ENCODE data around the gene TNFRSF9. TPM values are rescaled to one million over a fixed set of nuclear protein-coding genes. Genes with fewer than 3 reads are reported as not detected.
"Not testable (repeated sequence)": the region's sequence is repeated elsewhere in the genome, so short reads cannot be mapped to it uniquely, and the experiment has no call there.

TNFRSF9 gene
- total RNA-seq, 1 donor from 2014 or later: 112 TPM

- Mint-ChIP-seq H3K27ac (no peak overlapping the region), H3K9me3 (no peaks in the 10 kb centered on the region), H3K4me1 (ENCODE audit: low read depth) (peaks cover 16% of the 10 kb centered on the region), H3K36me3 (ENCODE audit: low read depth) (peaks cover 73% of the 10 kb centered on the region), H3K27me3 (ENCODE audit: low read depth) (no peaks in the 10 kb centered on the region), H3K4me3 (ENCODE audit: low read depth) (no peak overlapping the region)
- intact Hi-C loops (cut with micrococcal nuclease): no loop called here
- no peak for DNase-seq (ENCODE audit: low spot score)
These were observed 29.6 kb upstream of the TNFRSF9 start for GRCh38 chr1:7970246-7970645.

- H3K4me1 Mint-ChIP-seq (ENCODE audit: low read depth): peaks cover 36% of the 10 kb centered on the region
- H3K27ac Mint-ChIP-seq: no peak overlapping the region
- no peaks in the 10 kb centered on the region for H3K27me3 Mint-ChIP-seq (ENCODE audit: low read depth)
- DNase-seq (ENCODE audit: low spot score): no peak
- H3K9me3 Mint-ChIP-seq: no peaks in the 10 kb centered on the region
- no peak overlapping the region for H3K4me3 Mint-ChIP-seq (ENCODE audit: low read depth)
- H3K36me3 Mint-ChIP-seq (ENCODE audit: low read depth): peaks cover 85% of the 10 kb centered on the region
- intact Hi-C loops (cut with micrococcal nuclease): no loop called here
These were observed 27.0 kb upstream of the TNFRSF9 start for GRCh38 chr1:7967651-7968050.

- Mint-ChIP-seq H3K27ac (no peak overlapping the region), H3K36me3 (ENCODE audit: low read depth) (peaks cover 85% of the 10 kb centered on the region), H3K4me1 (ENCODE audit: low read depth) (peaks cover 36% of the 10 kb centered on the region), H3K27me3 (ENCODE audit: low read depth) (no peaks in the 10 kb centered on the region), H3K4me3 (ENCODE audit: low read depth) (peak overlapping the region; percentile 11), H3K9me3 (no peaks in the 10 kb centered on the region)
- intact Hi-C loops (cut with micrococcal nuclease): no loop called here
- no peak for DNase-seq (ENCODE audit: low spot score)
These were observed 26.6 kb upstream of the TNFRSF9 start for GRCh38 chr1:7967196-7967595.

GRCh38 chr1:7964476-7964875 lies 23.8 kb upstream of the TNFRSF9 start:
- H3K27ac Mint-ChIP-seq: peak overlapping the region; percentile 23
- H3K36me3 Mint-ChIP-seq (ENCODE audit: low read depth): peaks cover 71% of the 10 kb centered on the region
- H3K4me1 Mint-ChIP-seq (ENCODE audit: low read depth): peaks cover 43% of the 10 kb centered on the region
- H3K9me3 Mint-ChIP-seq: no peaks in the 10 kb centered on the region
- no peaks in the 10 kb centered on the region for H3K27me3 Mint-ChIP-seq (ENCODE audit: low read depth)
- intact Hi-C loops (cut with micrococcal nuclease): loop anchor here (5.0 kb wide), 1 partner anchor 42 kb away; no protein-coding TSS in a partner anchor
- DNase-seq (ENCODE audit: low spot score): no peak
- peak overlapping the region; percentile 51 for H3K4me3 Mint-ChIP-seq (ENCODE audit: low read depth)

GRCh38 chr1:7963841-7964240 lies 23.2 kb upstream of the TNFRSF9 start:
- Mint-ChIP-seq H3K4me1 (ENCODE audit: low read depth) (peaks cover 43% of the 10 kb centered on the region), H3K27ac (peak overlapping the region; percentile 69), H3K4me3 (ENCODE audit: low read depth) (peak overlapping the region; percentile 100), H3K36me3 (ENCODE audit: low read depth) (peaks cover 65% of the 10 kb centered on the region)
- not testable (repeated sequence) for H3K9me3 Mint-ChIP-seq; H3K27me3 Mint-ChIP-seq (ENCODE audit: low read depth); DNase-seq (ENCODE audit: low spot score)
- intact Hi-C loops (cut with micrococcal nuclease): loop anchor here (5.0 kb wide), 1 partner anchor 42 kb away; no protein-coding TSS in a partner anchor

GRCh38 chr1:7963378-7963730 lies 22.7 kb upstream of the TNFRSF9 start:
- H3K9me3 Mint-ChIP-seq; H3K27me3 Mint-ChIP-seq (ENCODE audit: low read depth); DNase-seq (ENCODE audit: low spot score): not testable (repeated sequence)
- intact Hi-C loops (cut with micrococcal nuclease): loop anchor here (5.0 kb wide), 1 partner anchor 41 kb away; no protein-coding TSS in a partner anchor
- Mint-ChIP-seq H3K4me3 (ENCODE audit: low read depth) (peak overlapping the region; percentile 100), H3K27ac (peak overlapping the region; percentile 75), H3K36me3 (ENCODE audit: low read depth) (peaks cover 62% of the 10 kb centered on the region), H3K4me1 (ENCODE audit: low read depth) (peaks cover 43% of the 10 kb centered on the region)

GRCh38 chr1:7962636-7963377 lies 22.2 kb upstream of the TNFRSF9 start:
- no peak for DNase-seq (ENCODE audit: low spot score)
- intact Hi-C loops (cut with micrococcal nuclease): loop anchor here (5.0 kb wide), 1 partner anchor 41 kb away; no protein-coding TSS in a partner anchor
- H3K27me3 Mint-ChIP-seq (ENCODE audit: low read depth): no peaks in the 10 kb centered on the region
- H3K9me3 Mint-ChIP-seq: no peaks in the 10 kb centered on the region
- peak overlapping the region; percentile 98 for H3K27ac Mint-ChIP-seq
- peaks cover 43% of the 10 kb centered on the region for H3K4me1 Mint-ChIP-seq (ENCODE audit: low read depth)
- H3K36me3 Mint-ChIP-seq (ENCODE audit: low read depth): peaks cover 62% of the 10 kb centered on the region
- H3K4me3 Mint-ChIP-seq (ENCODE audit: low read depth): peak overlapping the region; percentile 100

- H3K36me3 Mint-ChIP-seq (ENCODE audit: low read depth): peaks cover 58% of the 10 kb centered on the region
- peak overlapping the region; percentile 98 for H3K27ac Mint-ChIP-seq
- peak overlapping the region; percentile 100 for H3K4me3 Mint-ChIP-seq (ENCODE audit: low read depth)
- no peaks in the 10 kb centered on the region for H3K9me3 Mint-ChIP-seq
- DNase-seq (ENCODE audit: low spot score): no peak
- H3K4me1 Mint-ChIP-seq (ENCODE audit: low read depth): peaks cover 44% of the 10 kb centered on the region
- no peaks in the 10 kb centered on the region for H3K27me3 Mint-ChIP-seq (ENCODE audit: low read depth)
- intact Hi-C loops (cut with micrococcal nuclease): loop anchor here (5.0 kb wide), 1 partner anchor 40 kb away; no protein-coding TSS in a partner anchor
These were observed 21.3 kb upstream of the TNFRSF9 start for GRCh38 chr1:7962014-7962335.

GRCh38 chr1:7961216-7962013 lies 20.8 kb upstream of the TNFRSF9 start, which contains the start of gene PARK7:
Gene PARK7 (plus strand): TSS chr1:7961711. CDS start chr1:7962786, 1,075 bp downstream.
- H3K27me3 Mint-ChIP-seq (ENCODE audit: low read depth): no peaks in the 10 kb centered on the region
- H3K36me3 Mint-ChIP-seq (ENCODE audit: low read depth): peaks cover 53% of the 10 kb centered on the region
- DNase-seq (ENCODE audit: low spot score): peak; percentile 100
- peak within 1 kb of the TSS; percentile 100 for H3K27ac Mint-ChIP-seq
- H3K4me1 Mint-ChIP-seq (ENCODE audit: low read depth): peaks cover 44% of the 10 kb centered on the region
- H3K4me3 Mint-ChIP-seq (ENCODE audit: low read depth): peak within 1 kb of the TSS; percentile 100
- no peaks in the 10 kb centered on the region for H3K9me3 Mint-ChIP-seq
- intact Hi-C loops (cut with micrococcal nuclease): loop anchor here (1.0 to 5.0 kb wide), 2 partner anchors 12 to 39 kb away; no protein-coding TSS in a partner anchor

- peak overlapping the region; percentile 100 for H3K4me3 Mint-ChIP-seq (ENCODE audit: low read depth)
- peaks cover 47% of the 10 kb centered on the region for H3K36me3 Mint-ChIP-seq (ENCODE audit: low read depth)
- intact Hi-C loops (cut with micrococcal nuclease): loop anchor here (1.0 to 5.0 kb wide), 2 partner anchors 12 to 39 kb away; no protein-coding TSS in a partner anchor
- no peak for DNase-seq (ENCODE audit: low spot score)
- peaks cover 50% of the 10 kb centered on the region for H3K4me1 Mint-ChIP-seq (ENCODE audit: low read depth)
- H3K9me3 Mint-ChIP-seq: no peaks in the 10 kb centered on the region
- peak overlapping the region; percentile 100 for H3K27ac Mint-ChIP-seq
- no peaks in the 10 kb centered on the region for H3K27me3 Mint-ChIP-seq (ENCODE audit: low read depth)
These were observed 20.2 kb upstream of the TNFRSF9 start for GRCh38 chr1:7960867-7961215.

- DNase-seq (ENCODE audit: low spot score): no peak
- H3K27ac Mint-ChIP-seq: peak overlapping the region; percentile 100
- no peaks in the 10 kb centered on the region for H3K9me3 Mint-ChIP-seq
- peaks cover 50% of the 10 kb centered on the region for H3K4me1 Mint-ChIP-seq (ENCODE audit: low read depth)
- H3K4me3 Mint-ChIP-seq (ENCODE audit: low read depth): peak overlapping the region; percentile 100
- peaks cover 40% of the 10 kb centered on the region for H3K36me3 Mint-ChIP-seq (ENCODE audit: low read depth)
- intact Hi-C loops (cut with micrococcal nuclease): loop anchor here (5.0 kb wide), 1 partner anchor 38 kb away; no protein-coding TSS in a partner anchor
- H3K27me3 Mint-ChIP-seq (ENCODE audit: low read depth): no peaks in the 10 kb centered on the region
These were observed 19.5 kb upstream of the TNFRSF9 start for GRCh38 chr1:7960165-7960564.

- peaks cover 44% of the 10 kb centered on the region for H3K4me1 Mint-ChIP-seq (ENCODE audit: low read depth)
- intact Hi-C loops (cut with micrococcal nuclease): no loop called here
- H3K4me3 Mint-ChIP-seq (ENCODE audit: low read depth): peak overlapping the region; percentile 35
- H3K27ac Mint-ChIP-seq: peak overlapping the region; percentile 81
- DNase-seq (ENCODE audit: low spot score): no peak
- H3K9me3 Mint-ChIP-seq: no peaks in the 10 kb centered on the region
- H3K27me3 Mint-ChIP-seq (ENCODE audit: low read depth): no peaks in the 10 kb centered on the region
- H3K36me3 Mint-ChIP-seq (ENCODE audit: low read depth): peaks cover 4% of the 10 kb centered on the region
These were observed 15.8 kb upstream of the TNFRSF9 start for GRCh38 chr1:7956218-7957032.

Measured in activated T-helper 2 cell treated with anti-CD3 and anti-CD28 coated beads, Interferon-gamma antibody, Interleukin-2, Interleukin-4, amounts not matched to agents 10 μg/mL and 5 μg/mL and 100 μg/mL, durations not matched to agents 14 hours and 24 hours and 36 hours (primary cell).